Upper lobe of right lung (tissue), 1 donor: ENCODE measurements around the gene DLD. TPM values are rescaled to one million over a fixed set of nuclear protein-coding genes. Genes with fewer than 3 reads are reported as not detected.

Source experiments
- ATAC-seq: fragments of 200-7000 bp; cut with Tn5 transposase; one replicate; pipeline ENCODE4 v1.9.1; 2020; ENCODE audit warnings: mild to moderate bottlenecking, moderate library complexity
- DNase-seq: peaks from one replicate; pipeline ENCODE4 v3.0.0-alpha.2; 2020
- H3K27ac ChIP-seq: fragments of 200-600 bp; one replicate; pipeline ENCODE4 v1.8.0; 2022
- H3K27me3 ChIP-seq: fragments of 200-600 bp; one replicate; pipeline ENCODE4 v1.8.0; 2022; ENCODE audit warnings: mild to moderate bottlenecking
- H3K36me3 ChIP-seq: fragments of 200-600 bp; one replicate; pipeline ENCODE4 v1.8.0; 2022
- H3K4me1 ChIP-seq: fragments of 200-600 bp; one replicate; pipeline ENCODE4 v1.8.0; 2022
- H3K4me3 ChIP-seq: fragments of 200-600 bp; one replicate; pipeline ENCODE4 v1.8.0; 2022; ENCODE audit warnings: mild to moderate bottlenecking
- H3K9me3 ChIP-seq: fragments of 200-600 bp; one replicate; pipeline ENCODE4 v1.8.0; 2022
- CTCF ChIP-seq: fragments of 200-600 bp; IDR thresholded peaks from one replicate; pipeline ENCODE4 v1.8.0; 2022; ENCODE audit warnings: antibody characterized with exemption
- intact Hi-C: fragments of 100-400 bp; cut with DNase I; formaldehyde crosslinking; loops from one replicate; pipeline ENCODE4 v1.11.0; 2022
- total RNA-seq: library from RNA; stranded (reverse); fragmentation: NEBNext Ultra II Directional; extraction: Animal tissue kit (Norgen Biotek cat#: 25700); gene quantifications from one replicate; pipeline ENCODE4 v1.2.1, GENCODE V29; 2021
- donor health status: DM: no; HTN: yes; CAD: no; lungs with severe emphysema.

The DLD gene
- total RNA-seq, 1 donor from 2014 or later, result 65.6 TPM

GRCh38 chr7:107934991-107935770 lies 44.2 kb downstream of the DLD start:
- ATAC-seq (no peak), DNase-seq (no peak)
- no peak for TF ChIP-seq CTCF
- H3K4me3 ChIP-seq, result no peak overlapping the region
- peaks cover 37% of the 10 kb centered on the region for H3K36me3 ChIP-seq
- intact Hi-C loops, result no loop called here
- H3K27ac ChIP-seq, result no peak overlapping the region
- H3K9me3 ChIP-seq, result no peaks in the 10 kb centered on the region
- H3K27me3 ChIP-seq, result no peaks in the 10 kb centered on the region
- H3K4me1 ChIP-seq, result peaks cover 6% of the 10 kb centered on the region

- TF ChIP-seq CTCF, result no peak
- Histone ChIP-seq H3K27me3 (no peaks in the 10 kb centered on the region), H3K4me3 (no peak overlapping the region), H3K36me3 (peaks cover 26% of the 10 kb centered on the region), H3K9me3 (no peaks in the 10 kb centered on the region), H3K4me1 (peaks cover 6% of the 10 kb centered on the region), H3K27ac (no peak overlapping the region)
- ATAC-seq (no peak), DNase-seq (no peak)
- intact Hi-C loops, result no loop called here
Measured at GRCh38 chr7:107936312-107936711, 45.3 kb downstream of the DLD start.

- Histone ChIP-seq H3K27me3 (no peaks in the 10 kb centered on the region), H3K4me1 (peaks cover 6% of the 10 kb centered on the region), H3K27ac (no peak overlapping the region), H3K9me3 (no peaks in the 10 kb centered on the region), H3K4me3 (no peak overlapping the region), H3K36me3 (peaks cover 22% of the 10 kb centered on the region)
- intact Hi-C loops, result no loop called here
- TF ChIP-seq CTCF, result no peak
- ATAC-seq, result no peak
- DNase-seq, result no peak
Measured at GRCh38 chr7:107937531-107937930, 46.5 kb downstream of the DLD start.

- H3K9me3 ChIP-seq, result no peaks in the 10 kb centered on the region
- intact Hi-C loops, result no loop called here
- no peak overlapping the region for H3K4me3 ChIP-seq
- TF ChIP-seq CTCF, result no peak
- peaks cover 22% of the 10 kb centered on the region for H3K36me3 ChIP-seq
- H3K4me1 ChIP-seq, result peaks cover 6% of the 10 kb centered on the region
- peak; percentile 56 for ATAC-seq
- H3K27ac ChIP-seq, result peak overlapping the region; percentile 52
- H3K27me3 ChIP-seq, result no peaks in the 10 kb centered on the region
- DNase-seq, result no peak
Measured at GRCh38 chr7:107938456-107939250, 47.7 kb downstream of the DLD start.

- intact Hi-C loops, result no loop called here
- no peak overlapping the region for H3K4me3 ChIP-seq
- DNase-seq, result no peak
- H3K4me1 ChIP-seq, result peaks cover 6% of the 10 kb centered on the region
- ATAC-seq, result peak; percentile 25
- TF ChIP-seq CTCF, result no peak
- peaks cover 13% of the 10 kb centered on the region for H3K36me3 ChIP-seq
- H3K27me3 ChIP-seq, result no peaks in the 10 kb centered on the region
- no peaks in the 10 kb centered on the region for H3K9me3 ChIP-seq
- H3K27ac ChIP-seq, result peak overlapping the region; percentile 52
Measured at GRCh38 chr7:107939573-107940489, 48.8 kb downstream of the DLD start.
